Activated gamma-delta T cell treated with Interleukin-2 at 50 U/mL for 16 hours (primary cell): ENCODE results near the gene TRIM49D2.
"Not testable (repeated sequence)": the region's sequence is repeated elsewhere in the genome, so short reads cannot be mapped to it uniquely, and the experiment has no call there.

Experiments used
- DNase-seq: peaks from one replicate; pipeline ENCODE4 v3.0.0-alpha.2; 2020

The TRIM49D2 gene

GRCh38 chr11:89923764-89924163, at the start of gene TRIM49D2:
TRIM49D2 (plus strand) TSS chr11:89924064; CDS start chr11:89926762, 2,698 bp downstream.
- not testable (repeated sequence) for DNase-seq

GRCh38 chr11:89877511-89877910, 46.4 kb upstream of the TRIM49D2 start:
- DNase-seq: not testable (repeated sequence)

- not testable (repeated sequence) for DNase-seq
Observed at GRCh38 chr11:89893245-89893644, 30.6 kb upstream of the TRIM49D2 start.

- not testable (repeated sequence) for DNase-seq
Observed at GRCh38 chr11:89900809-89901208, 23.1 kb upstream of the TRIM49D2 start.

GRCh38 chr11:89922195-89922660, 1.6 kb upstream of the TRIM49D2 start, which contains the start of gene TRIM49D1:
TRIM49D1 (minus strand) TSS chr11:89922245; CDS start chr11:89917710, 4,535 bp downstream.
- DNase-seq: no peak

- not testable (repeated sequence) for DNase-seq
Observed at GRCh38 chr11:89960833-89961232, 37.0 kb downstream of the TRIM49D2 start.

- not testable (repeated sequence) for DNase-seq
Observed at GRCh38 chr11:89965737-89966136, 41.9 kb downstream of the TRIM49D2 start, which contains the start of gene TRIM64. TRIM64 (plus strand) TSS chr11:89966037; CDS start chr11:89968504, 2,467 bp downstream.
